HL-60 (cell line): Measurements from ENCODE around the gene BLM.

Experiments used
- POLR2AphosphoS5 ChIP-seq: IDR thresholded peaks from 2 replicates; pipeline ENCODE4 v1.6.1; 2012; ENCODE audit warnings: low read depth
- SPI1 ChIP-seq: IDR thresholded peaks from 2 replicates; pipeline ENCODE4 v1.6.1; 2012; ENCODE audit warnings: low read depth, mild to moderate bottlenecking, borderline replicate concordance
- TF ChIP-seq, protein P1 (sequence below): IDR thresholded peaks from 2 replicates; pipeline ENCODE4 v1.6.1; 2012; ENCODE audit warnings: low read depth; ENCODE audit not compliant: insufficient replicate concordance
- TF ChIP-seq, protein P2 (sequence below): IDR thresholded peaks from one replicate; pipeline ENCODE4 v1.5.1; 2011; ENCODE audit warnings: low read length, control low read depth, inconsistent platforms; ENCODE audit not compliant: insufficient read depth

DNA sequence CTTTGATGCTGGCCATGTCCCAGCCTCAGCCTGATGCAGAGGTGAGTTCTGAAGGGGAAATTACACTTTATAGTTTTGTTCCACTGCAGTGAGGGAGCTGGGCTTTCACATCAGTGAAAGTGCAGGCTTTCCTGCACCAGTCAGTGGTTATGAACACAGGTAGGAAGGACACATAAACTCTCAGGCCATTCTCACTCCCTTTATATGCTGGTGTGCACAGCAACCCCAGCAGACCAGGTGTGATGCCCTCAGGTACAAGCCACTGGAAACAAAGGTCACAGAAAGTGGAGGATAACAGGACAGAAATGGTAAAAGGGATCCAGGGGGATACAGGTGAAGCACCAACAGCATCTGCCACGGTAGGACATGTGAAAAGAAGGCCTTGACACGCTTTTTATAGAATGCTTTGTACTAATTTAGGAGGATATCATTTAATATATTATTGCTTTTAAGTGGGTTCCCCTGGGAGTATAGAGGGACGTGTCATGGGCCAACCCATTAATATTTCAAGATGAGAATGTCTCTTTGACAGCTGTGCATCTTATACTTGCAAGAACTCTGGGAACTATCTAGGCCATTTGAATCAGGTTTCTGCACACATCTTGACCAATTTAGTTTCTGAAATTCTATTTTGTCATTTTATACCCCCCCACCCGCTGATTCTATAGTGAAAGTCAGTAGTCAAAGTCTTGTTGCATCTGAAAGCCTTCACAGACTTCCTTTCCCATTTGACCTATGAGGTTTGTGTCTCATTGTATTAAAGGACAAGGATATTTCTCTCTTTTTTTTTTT lies 25.0 kb upstream of the BLM start:
- TF ChIP-seq POLR2AphosphoS5 (no peak), SPI1 (no peak)
- TF ChIP-seq, protein P1, sequence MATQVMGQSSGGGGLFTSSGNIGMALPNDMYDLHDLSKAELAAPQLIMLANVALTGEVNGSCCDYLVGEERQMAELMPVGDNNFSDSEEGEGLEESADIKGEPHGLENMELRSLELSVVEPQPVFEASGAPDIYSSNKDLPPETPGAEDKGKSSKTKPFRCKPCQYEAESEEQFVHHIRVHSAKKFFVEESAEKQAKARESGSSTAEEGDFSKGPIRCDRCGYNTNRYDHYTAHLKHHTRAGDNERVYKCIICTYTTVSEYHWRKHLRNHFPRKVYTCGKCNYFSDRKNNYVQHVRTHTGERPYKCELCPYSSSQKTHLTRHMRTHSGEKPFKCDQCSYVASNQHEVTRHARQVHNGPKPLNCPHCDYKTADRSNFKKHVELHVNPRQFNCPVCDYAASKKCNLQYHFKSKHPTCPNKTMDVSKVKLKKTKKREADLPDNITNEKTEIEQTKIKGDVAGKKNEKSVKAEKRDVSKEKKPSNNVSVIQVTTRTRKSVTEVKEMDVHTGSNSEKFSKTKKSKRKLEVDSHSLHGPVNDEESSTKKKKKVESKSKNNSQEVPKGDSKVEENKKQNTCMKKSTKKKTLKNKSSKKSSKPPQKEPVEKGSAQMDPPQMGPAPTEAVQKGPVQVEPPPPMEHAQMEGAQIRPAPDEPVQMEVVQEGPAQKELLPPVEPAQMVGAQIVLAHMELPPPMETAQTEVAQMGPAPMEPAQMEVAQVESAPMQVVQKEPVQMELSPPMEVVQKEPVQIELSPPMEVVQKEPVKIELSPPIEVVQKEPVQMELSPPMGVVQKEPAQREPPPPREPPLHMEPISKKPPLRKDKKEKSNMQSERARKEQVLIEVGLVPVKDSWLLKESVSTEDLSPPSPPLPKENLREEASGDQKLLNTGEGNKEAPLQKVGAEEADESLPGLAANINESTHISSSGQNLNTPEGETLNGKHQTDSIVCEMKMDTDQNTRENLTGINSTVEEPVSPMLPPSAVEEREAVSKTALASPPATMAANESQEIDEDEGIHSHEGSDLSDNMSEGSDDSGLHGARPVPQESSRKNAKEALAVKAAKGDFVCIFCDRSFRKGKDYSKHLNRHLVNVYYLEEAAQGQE = no peak
- TF ChIP-seq, protein P2, sequence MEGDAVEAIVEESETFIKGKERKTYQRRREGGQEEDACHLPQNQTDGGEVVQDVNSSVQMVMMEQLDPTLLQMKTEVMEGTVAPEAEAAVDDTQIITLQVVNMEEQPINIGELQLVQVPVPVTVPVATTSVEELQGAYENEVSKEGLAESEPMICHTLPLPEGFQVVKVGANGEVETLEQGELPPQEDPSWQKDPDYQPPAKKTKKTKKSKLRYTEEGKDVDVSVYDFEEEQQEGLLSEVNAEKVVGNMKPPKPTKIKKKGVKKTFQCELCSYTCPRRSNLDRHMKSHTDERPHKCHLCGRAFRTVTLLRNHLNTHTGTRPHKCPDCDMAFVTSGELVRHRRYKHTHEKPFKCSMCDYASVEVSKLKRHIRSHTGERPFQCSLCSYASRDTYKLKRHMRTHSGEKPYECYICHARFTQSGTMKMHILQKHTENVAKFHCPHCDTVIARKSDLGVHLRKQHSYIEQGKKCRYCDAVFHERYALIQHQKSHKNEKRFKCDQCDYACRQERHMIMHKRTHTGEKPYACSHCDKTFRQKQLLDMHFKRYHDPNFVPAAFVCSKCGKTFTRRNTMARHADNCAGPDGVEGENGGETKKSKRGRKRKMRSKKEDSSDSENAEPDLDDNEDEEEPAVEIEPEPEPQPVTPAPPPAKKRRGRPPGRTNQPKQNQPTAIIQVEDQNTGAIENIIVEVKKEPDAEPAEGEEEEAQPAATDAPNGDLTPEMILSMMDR = no peak
